Measurements from ENCODE around the gene MAGEA10. TPM values are rescaled to one million over a fixed set of nuclear protein-coding genes. Genes with fewer than 3 reads are reported as not detected.
"Not testable (repeated sequence)": the region's sequence is repeated elsewhere in the genome, so short reads cannot be mapped to it uniquely, and the experiment has no call there.

MAGEA10 gene
- total RNA-seq, 1 donor from 2014 or later = not detected

GRCh38 chrX:152137771-152138387 is 498 bp downstream of the MAGEA10 start:
- no peaks in the 10 kb centered on the region for H3K36me3 Mint-ChIP-seq (ENCODE audit: low read depth)
- intact Hi-C loops (cut with micrococcal nuclease) = no loop called here
- H3K27me3 Mint-ChIP-seq (ENCODE audit: low read depth) = no peaks in the 10 kb centered on the region
- no peaks in the 10 kb centered on the region for H3K4me1 Mint-ChIP-seq (ENCODE audit: low read depth)
- no peaks in the 10 kb centered on the region for H3K9me3 Mint-ChIP-seq
- no peak overlapping the region for H3K27ac Mint-ChIP-seq
- no peak for DNase-seq (ENCODE audit: low spot score)
- H3K4me3 Mint-ChIP-seq (ENCODE audit: low read depth) = no peak overlapping the region

GRCh38 chrX:152136312-152136711 is 2.1 kb downstream of the MAGEA10 start:
- H3K4me3 Mint-ChIP-seq (ENCODE audit: low read depth) = no peak overlapping the region
- H3K36me3 Mint-ChIP-seq (ENCODE audit: low read depth) = no peaks in the 10 kb centered on the region
- no peak for DNase-seq (ENCODE audit: low spot score)
- H3K27ac Mint-ChIP-seq = no peak overlapping the region
- no peaks in the 10 kb centered on the region for H3K4me1 Mint-ChIP-seq (ENCODE audit: low read depth)
- H3K27me3 Mint-ChIP-seq (ENCODE audit: low read depth) = no peaks in the 10 kb centered on the region
- no peaks in the 10 kb centered on the region for H3K9me3 Mint-ChIP-seq
- intact Hi-C loops (cut with micrococcal nuclease) = no loop called here

DNA sequence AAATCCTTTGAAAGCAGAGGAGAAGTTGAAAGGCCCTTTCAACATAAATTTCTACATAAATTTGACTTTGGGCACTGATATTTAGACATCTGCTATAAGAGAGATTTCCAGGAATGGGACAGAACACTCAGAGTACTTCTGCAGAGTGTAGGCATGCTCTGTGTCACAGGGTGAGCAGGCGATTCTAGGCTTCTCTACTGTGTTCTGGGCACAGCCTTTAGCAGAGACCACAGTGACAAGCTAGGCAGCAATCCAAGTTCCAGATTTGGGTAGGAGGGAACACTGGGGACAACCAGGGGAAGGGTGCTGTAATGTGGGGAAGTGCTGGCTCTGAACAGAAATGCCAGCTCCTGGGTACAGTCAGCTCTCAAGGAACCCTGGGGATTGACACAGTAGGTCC is 6.9 kb downstream of the MAGEA10 start:
- H3K4me3 Mint-ChIP-seq (ENCODE audit: low read depth) = no peak overlapping the region
- DNase-seq (ENCODE audit: low spot score) = no peak
- no peaks in the 10 kb centered on the region for H3K4me1 Mint-ChIP-seq (ENCODE audit: low read depth)
- no peak overlapping the region for H3K27ac Mint-ChIP-seq
- intact Hi-C loops (cut with micrococcal nuclease) = no loop called here
- no peaks in the 10 kb centered on the region for H3K27me3 Mint-ChIP-seq (ENCODE audit: low read depth)
- no peaks in the 10 kb centered on the region for H3K36me3 Mint-ChIP-seq (ENCODE audit: low read depth)
- H3K9me3 Mint-ChIP-seq = no peaks in the 10 kb centered on the region

GRCh38 chrX:152129069-152129844 is 9.1 kb downstream of the MAGEA10 start:
- H3K27me3 Mint-ChIP-seq (ENCODE audit: low read depth); H3K27ac Mint-ChIP-seq; H3K9me3 Mint-ChIP-seq; H3K36me3 Mint-ChIP-seq (ENCODE audit: low read depth); intact Hi-C loops (cut with micrococcal nuclease); DNase-seq (ENCODE audit: low spot score); H3K4me3 Mint-ChIP-seq (ENCODE audit: low read depth); H3K4me1 Mint-ChIP-seq (ENCODE audit: low read depth): not testable (repeated sequence)

- no peak for DNase-seq (ENCODE audit: low spot score)
- Mint-ChIP-seq H3K27ac (no peak overlapping the region), H3K4me1 (ENCODE audit: low read depth) (no peaks in the 10 kb centered on the region), H3K4me3 (ENCODE audit: low read depth) (no peak overlapping the region), H3K27me3 (ENCODE audit: low read depth) (no peaks in the 10 kb centered on the region), H3K9me3 (no peaks in the 10 kb centered on the region), H3K36me3 (ENCODE audit: low read depth) (no peaks in the 10 kb centered on the region)
- intact Hi-C loops (cut with micrococcal nuclease) = no loop called here
Observed at GRCh38 chrX:152117305-152117704, 21.1 kb downstream of the MAGEA10 start.

DNA sequence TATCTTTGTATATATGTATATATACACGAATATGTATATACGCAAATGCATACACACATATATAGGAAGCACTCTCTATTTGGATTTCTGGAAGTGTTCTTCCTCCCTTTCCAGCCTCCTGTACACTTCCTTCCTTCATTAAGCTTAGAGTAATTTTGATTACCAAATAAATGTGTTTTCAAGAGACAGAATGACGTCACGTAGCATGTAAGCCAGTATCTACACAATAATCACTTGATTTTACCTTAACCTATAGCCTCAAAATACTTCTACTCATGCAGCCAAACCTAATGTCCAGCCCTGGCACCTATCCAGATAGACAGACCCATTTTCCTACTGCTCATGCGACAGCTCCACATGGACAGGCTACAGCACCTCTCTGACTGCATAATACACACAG is 29.9 kb downstream of the MAGEA10 start:
- H3K4me3 Mint-ChIP-seq (ENCODE audit: low read depth) = no peak overlapping the region
- intact Hi-C loops (cut with micrococcal nuclease) = no loop called here
- no peaks in the 10 kb centered on the region for H3K4me1 Mint-ChIP-seq (ENCODE audit: low read depth)
- no peak for DNase-seq (ENCODE audit: low spot score)
- H3K9me3 Mint-ChIP-seq = no peaks in the 10 kb centered on the region
- no peak overlapping the region for H3K27ac Mint-ChIP-seq
- no peaks in the 10 kb centered on the region for H3K36me3 Mint-ChIP-seq (ENCODE audit: low read depth)
- H3K27me3 Mint-ChIP-seq (ENCODE audit: low read depth) = no peaks in the 10 kb centered on the region

DNA sequence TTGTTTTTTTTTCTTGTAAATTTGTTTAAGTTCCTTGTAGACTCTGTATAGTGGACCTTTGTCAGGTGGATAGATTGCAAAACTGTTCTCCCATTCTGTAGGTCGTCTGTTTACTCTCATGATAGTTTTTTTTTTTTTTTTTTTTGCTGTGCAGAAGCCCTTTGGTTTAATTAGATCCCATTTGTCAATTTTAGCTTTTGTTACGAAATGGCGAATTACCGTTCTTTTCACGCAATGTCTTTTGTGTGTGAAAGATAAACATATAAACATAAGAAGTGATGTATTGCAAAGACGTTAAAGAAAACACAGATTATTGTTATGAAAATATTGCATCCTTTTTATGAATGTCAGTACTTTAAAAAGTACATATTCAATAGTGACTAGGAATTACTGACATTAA is 34.5 kb downstream of the MAGEA10 start:
- H3K9me3 Mint-ChIP-seq = no peaks in the 10 kb centered on the region

GRCh38 chrX:152086141-152086540 is 52.2 kb downstream of the MAGEA10 start:
- H3K27ac Mint-ChIP-seq = no peak overlapping the region
- H3K36me3 Mint-ChIP-seq (ENCODE audit: low read depth) = no peaks in the 10 kb centered on the region
- H3K4me3 Mint-ChIP-seq (ENCODE audit: low read depth) = no peak overlapping the region
- no peaks in the 10 kb centered on the region for H3K4me1 Mint-ChIP-seq (ENCODE audit: low read depth)
- intact Hi-C loops (cut with micrococcal nuclease) = no loop called here
- no peaks in the 10 kb centered on the region for H3K27me3 Mint-ChIP-seq (ENCODE audit: low read depth)
- DNase-seq (ENCODE audit: low spot score) = no peak
- H3K9me3 Mint-ChIP-seq = no peaks in the 10 kb centered on the region

More for the DNA sequence above, 34.5 kb downstream of the MAGEA10 start:
- intact Hi-C loops (cut with micrococcal nuclease) = no loop called here
- no peak overlapping the region for H3K4me3 Mint-ChIP-seq (ENCODE audit: low read depth)
- H3K4me1 Mint-ChIP-seq (ENCODE audit: low read depth) = no peaks in the 10 kb centered on the region
- no peaks in the 10 kb centered on the region for H3K36me3 Mint-ChIP-seq (ENCODE audit: low read depth)
- H3K27me3 Mint-ChIP-seq (ENCODE audit: low read depth) = no peaks in the 10 kb centered on the region
- DNase-seq (ENCODE audit: low spot score) = no peak
- H3K27ac Mint-ChIP-seq = no peak overlapping the region

Other genes with a start within 250 kb of the MAGEA10 start
- not detected in 2 replicates for gene MAGEA4, start 225.7 kb downstream of the MAGEA10 start, total RNA-seq
- not detected in 2 replicates for gene GABRE, start 163.9 kb downstream of the MAGEA10 start, total RNA-seq